Activated naive CD4-positive, alpha-beta T cell treated with anti-CD3 and anti-CD28 coated beads for 36 hours (primary cell): ENCODE results near the gene FBXW11. TPM values are rescaled to one million over a fixed set of nuclear protein-coding genes. Genes with fewer than 3 reads are reported as not detected.
"Not testable (repeated sequence)": the region's sequence is repeated elsewhere in the genome, so short reads cannot be mapped to it uniquely, and the experiment has no call there.

ENCODE experiments used
- CTCF ChIA-PET: fragments of 350-600 bp; sonication (Branson Sonifier 250); formaldehyde crosslinking; loops from one replicate; lab custom pipeline; 2021; ENCODE audit warnings: antibody characterized with exemption; lab: Charles Lee
- DNase-seq: peaks from one replicate; pipeline ENCODE4 v3.0.0-alpha.2; 2020
- H3K27ac Mint-ChIP-seq: one replicate; pipeline ENCODE4 v1.8.0; 2021; ENCODE audit warnings: mild to moderate bottlenecking, mixed read lengths
- H3K27me3 Mint-ChIP-seq: one replicate; pipeline ENCODE4 v1.8.0; 2021; ENCODE audit warnings: low read depth, mixed read lengths
- H3K36me3 Mint-ChIP-seq: one replicate; pipeline ENCODE4 v1.8.0; 2021; ENCODE audit warnings: low read depth, mixed read lengths
- H3K4me1 Mint-ChIP-seq: one replicate; pipeline ENCODE4 v1.8.0; 2021; ENCODE audit warnings: low read depth, mixed read lengths
- H3K4me3 Mint-ChIP-seq: one replicate; pipeline ENCODE4 v1.8.0; 2021; ENCODE audit warnings: mild to moderate bottlenecking, moderate library complexity, mixed read lengths
- H3K9me3 Mint-ChIP-seq: one replicate; pipeline ENCODE4 v1.8.0; 2021; ENCODE audit warnings: mixed read lengths
- intact Hi-C: fragments of 100-400 bp; cut with micrococcal nuclease; formaldehyde crosslinking; loops from one replicate; pipeline ENCODE4 v1.15.1; 2023
- total RNA-seq, 2 experiments: library from RNA; stranded (reverse); gene quantifications; one replicate each; pipeline ENCODE4 v1.2.3, GENCODE V29; 2021

FBXW11 gene
- total RNA-seq, 2 experiments from 2014 or later = 32.8 to 35.5 TPM

- intact Hi-C loops = no loop called here
- H3K4me1 Mint-ChIP-seq = peaks cover 50% of the 10 kb centered on the region
- CTCF ChIA-PET = interaction anchor here (0.9 to 1.8 kb wide), 2 partner anchors 9 to 481 kb away, joined by 3 to 5 read pairs; partner anchors contain the start of gene FGF18
These were observed 106.6 kb downstream of the FBXW11 start for GRCh38 chr5:171899792-171900191.

GRCh38 chr5:171898879-171899278, 107.6 kb downstream of the FBXW11 start:
- Mint-ChIP-seq H3K27me3 (no peaks in the 10 kb centered on the region), H3K9me3 (no peaks in the 10 kb centered on the region), H3K27ac (no peak overlapping the region), H3K4me1 (peaks cover 48% of the 10 kb centered on the region), H3K4me3 (no peak overlapping the region), H3K36me3 (peaks cover 17% of the 10 kb centered on the region)
- CTCF ChIA-PET = interaction anchor here (0.8 to 1.8 kb wide), 4 partner anchors 10 to 480 kb away, joined by 3 to 5 read pairs (median 4); partner anchors contain the start of gene FGF18
- intact Hi-C loops = no loop called here
- no peak for DNase-seq

More at GRCh38 chr5:171899792-171900191, 106.6 kb downstream of the FBXW11 start:
- no peak for DNase-seq
- Mint-ChIP-seq H3K36me3 (peaks cover 14% of the 10 kb centered on the region), H3K27ac (no peak overlapping the region), H3K9me3 (no peaks in the 10 kb centered on the region), H3K27me3 (no peaks in the 10 kb centered on the region), H3K4me3 (no peak overlapping the region)

GRCh38 chr5:171898386-171898785, 108.1 kb downstream of the FBXW11 start:
- H3K36me3 Mint-ChIP-seq = peaks cover 15% of the 10 kb centered on the region
- no peak overlapping the region for H3K27ac Mint-ChIP-seq
- intact Hi-C loops = no loop called here
- CTCF ChIA-PET = interaction anchor here (0.8 to 1.8 kb wide), 3 partner anchors 10 to 293 kb away, joined by 4 to 5 read pairs (median 4); no protein-coding TSS in a partner anchor
- no peaks in the 10 kb centered on the region for H3K27me3 Mint-ChIP-seq
- DNase-seq = no peak
- H3K4me1 Mint-ChIP-seq = peaks cover 44% of the 10 kb centered on the region
- H3K4me3 Mint-ChIP-seq = no peak overlapping the region
- H3K9me3 Mint-ChIP-seq = no peaks in the 10 kb centered on the region

GRCh38 chr5:171897231-171897630, 109.2 kb downstream of the FBXW11 start:
- Mint-ChIP-seq H3K36me3 (peaks cover 16% of the 10 kb centered on the region), H3K27me3 (no peaks in the 10 kb centered on the region), H3K4me3 (no peak overlapping the region), H3K4me1 (peaks cover 40% of the 10 kb centered on the region), H3K27ac (no peak overlapping the region), H3K9me3 (no peaks in the 10 kb centered on the region)
- CTCF ChIA-PET = no interaction called here
- DNase-seq = peak; percentile 34
- intact Hi-C loops = loop anchor here (1.0 kb wide), 1 partner anchor 8 kb away; no protein-coding TSS in a partner anchor

GRCh38 chr5:171895081-171895480, 111.4 kb downstream of the FBXW11 start:
- intact Hi-C loops = no loop called here

GRCh38 chr5:171893290-171893886, 113.0 kb downstream of the FBXW11 start:
- H3K27ac Mint-ChIP-seq = no peak overlapping the region
- H3K4me3 Mint-ChIP-seq = no peak overlapping the region
- H3K36me3 Mint-ChIP-seq = peaks cover 24% of the 10 kb centered on the region
- CTCF ChIA-PET = interaction anchor here (0.6 to 2.0 kb wide), 2 partner anchors 14 to 27 kb away, joined by 4 to 5 read pairs; no protein-coding TSS in a partner anchor
- intact Hi-C loops = no loop called here
- H3K4me1 Mint-ChIP-seq = peaks cover 15% of the 10 kb centered on the region
- no peak for DNase-seq
- H3K9me3 Mint-ChIP-seq = no peaks in the 10 kb centered on the region
- no peaks in the 10 kb centered on the region for H3K27me3 Mint-ChIP-seq

More at GRCh38 chr5:171895081-171895480, 111.4 kb downstream of the FBXW11 start:
- CTCF ChIA-PET = no interaction called here
- H3K27ac Mint-ChIP-seq = no peak overlapping the region
- peaks cover 29% of the 10 kb centered on the region for H3K4me1 Mint-ChIP-seq
- peaks cover 22% of the 10 kb centered on the region for H3K36me3 Mint-ChIP-seq
- H3K27me3 Mint-ChIP-seq = no peaks in the 10 kb centered on the region
- no peak for DNase-seq
- H3K4me3 Mint-ChIP-seq = no peak overlapping the region
- no peaks in the 10 kb centered on the region for H3K9me3 Mint-ChIP-seq

GRCh38 chr5:171891595-171891994, 114.8 kb downstream of the FBXW11 start:
- no peaks in the 10 kb centered on the region for H3K27me3 Mint-ChIP-seq
- H3K9me3 Mint-ChIP-seq = no peaks in the 10 kb centered on the region
- H3K27ac Mint-ChIP-seq = no peak overlapping the region
- no peak for DNase-seq
- CTCF ChIA-PET = no interaction called here
- H3K4me1 Mint-ChIP-seq = peaks cover 2% of the 10 kb centered on the region
- intact Hi-C loops = no loop called here
- H3K36me3 Mint-ChIP-seq = peaks cover 29% of the 10 kb centered on the region
- H3K4me3 Mint-ChIP-seq = no peak overlapping the region

- intact Hi-C loops = no loop called here
- no peak overlapping the region for H3K4me3 Mint-ChIP-seq
- CTCF ChIA-PET = no interaction called here
- H3K4me1 Mint-ChIP-seq = peaks cover 2% of the 10 kb centered on the region
- peaks cover 29% of the 10 kb centered on the region for H3K36me3 Mint-ChIP-seq
- H3K27ac Mint-ChIP-seq = no peak overlapping the region
- no peaks in the 10 kb centered on the region for H3K27me3 Mint-ChIP-seq
- H3K9me3 Mint-ChIP-seq = no peaks in the 10 kb centered on the region
- no peak for DNase-seq
These were observed 115.3 kb downstream of the FBXW11 start for GRCh38 chr5:171891150-171891549.

GRCh38 chr5:171888051-171888481, 118.4 kb downstream of the FBXW11 start:
- CTCF ChIA-PET = no interaction called here
- no peak for DNase-seq
- H3K27ac Mint-ChIP-seq = no peak overlapping the region
- intact Hi-C loops = no loop called here
- peaks cover 47% of the 10 kb centered on the region for H3K36me3 Mint-ChIP-seq
- no peaks in the 10 kb centered on the region for H3K27me3 Mint-ChIP-seq
- peaks cover 8% of the 10 kb centered on the region for H3K4me1 Mint-ChIP-seq
- no peak overlapping the region for H3K4me3 Mint-ChIP-seq
- H3K9me3 Mint-ChIP-seq = no peaks in the 10 kb centered on the region

GRCh38 chr5:171886037-171886436, 120.4 kb downstream of the FBXW11 start:
- H3K27me3 Mint-ChIP-seq = not testable (repeated sequence)

GRCh38 chr5:171882118-171882517, 124.3 kb downstream of the FBXW11 start:
- no peaks in the 10 kb centered on the region for H3K27me3 Mint-ChIP-seq
- peaks cover 26% of the 10 kb centered on the region for H3K36me3 Mint-ChIP-seq
- intact Hi-C loops = no loop called here
- H3K27ac Mint-ChIP-seq = peak overlapping the region; percentile 4
- CTCF ChIA-PET = interaction anchor here (1.0 to 1.4 kb wide), 5 partner anchors 22 to 177 kb away, joined by 3 to 7 read pairs (median 3); no protein-coding TSS in a partner anchor
- DNase-seq = peak; percentile 33
- no peak overlapping the region for H3K4me3 Mint-ChIP-seq
- no peaks in the 10 kb centered on the region for H3K9me3 Mint-ChIP-seq
- H3K4me1 Mint-ChIP-seq = peaks cover 21% of the 10 kb centered on the region

More at GRCh38 chr5:171886037-171886436, 120.4 kb downstream of the FBXW11 start:
- intact Hi-C loops, H3K4me3 Mint-ChIP-seq, DNase-seq, H3K9me3 Mint-ChIP-seq, CTCF ChIA-PET, H3K27ac Mint-ChIP-seq: not testable (repeated sequence)
- Mint-ChIP-seq H3K4me1 (peaks cover 21% of the 10 kb centered on the region), H3K36me3 (peaks cover 40% of the 10 kb centered on the region)

- H3K36me3 Mint-ChIP-seq = peaks cover 29% of the 10 kb centered on the region
- no peaks in the 10 kb centered on the region for H3K27me3 Mint-ChIP-seq
- H3K4me3 Mint-ChIP-seq = no peak overlapping the region
- H3K27ac Mint-ChIP-seq = no peak overlapping the region
- intact Hi-C loops = no loop called here
- DNase-seq = no peak
- H3K4me1 Mint-ChIP-seq = no peaks in the 10 kb centered on the region
- CTCF ChIA-PET = no interaction called here
- no peaks in the 10 kb centered on the region for H3K9me3 Mint-ChIP-seq
These were observed 132.2 kb downstream of the FBXW11 start for GRCh38 chr5:171874234-171874633.

GRCh38 chr5:171872666-171873065, 133.8 kb downstream of the FBXW11 start:
- Mint-ChIP-seq H3K9me3 (no peaks in the 10 kb centered on the region), H3K4me3 (no peak overlapping the region), H3K27ac (no peak overlapping the region), H3K36me3 (peaks cover 39% of the 10 kb centered on the region), H3K4me1 (no peaks in the 10 kb centered on the region), H3K27me3 (no peaks in the 10 kb centered on the region)
- intact Hi-C loops = no loop called here
- DNase-seq = no peak
- CTCF ChIA-PET = interaction anchor here (1.2 to 1.6 kb wide), 3 partner anchors 14 to 186 kb away, joined by 4 read pairs; no protein-coding TSS in a partner anchor
